DND-41 (cell line): ENCODE data around the gene HMX1.

ENCODE experiments used
- ATAC-seq: fragments of 200-7000 bp; cut with Tn5 transposase; 3 replicates; pipeline ENCODE4 v1.9.1; 2021; ENCODE audit warnings: low read depth; ENCODE audit not compliant: insufficient read depth
- DNase-seq: peaks from one replicate; pipeline ENCODE4 v3.0.0-alpha.2; 2020
- H2AFZ ChIP-seq: 2 replicates; pipeline ENCODE4 v1.6.0; 2012; ENCODE audit warnings: low read depth, low read length
- H3K27ac ChIP-seq: 2 replicates; pipeline ENCODE4 v1.5.1; 2012; ENCODE audit warnings: low read length, inconsistent platforms
- H3K27me3 ChIP-seq: fragments of 200-600 bp; sonication (generic); 2 replicates; pipeline ENCODE4 v1.6.0; 2012; ENCODE audit warnings: low read length, mild to moderate bottlenecking, inconsistent platforms; ENCODE audit not compliant: insufficient read depth, poor library complexity
- H3K36me3 ChIP-seq: 2 replicates; pipeline ENCODE4 v1.5.1; 2012; ENCODE audit warnings: low read length, inconsistent platforms; ENCODE audit not compliant: insufficient read depth
- H3K4me1 ChIP-seq: 2 replicates; pipeline ENCODE4 v1.5.1; 2012; ENCODE audit warnings: mild to moderate bottlenecking, low read length; ENCODE audit not compliant: insufficient read depth
- H3K4me2 ChIP-seq: 2 replicates; pipeline ENCODE4 v1.6.0; 2012; ENCODE audit warnings: mild to moderate bottlenecking, moderate library complexity, low read length, inconsistent platforms; ENCODE audit not compliant: insufficient read depth
- H3K4me3 ChIP-seq, 2 experiments: fragments of 200-600 bp in 1 of 2; shearing (Covaris generic) in 1 of 2; 2 replicates each; pipeline ENCODE4 v1.5.1; 2012 to 2016; ENCODE audit warnings: inconsistent platforms in 2 of 2, low read length in 2 of 2, mild to moderate bottlenecking in 2 of 2, low read depth in 1 of 2, moderate library complexity in 1 of 2
- H3K79me2 ChIP-seq: 2 replicates; pipeline ENCODE4 v1.6.0; 2012; ENCODE audit warnings: low read length, inconsistent platforms; ENCODE audit not compliant: insufficient read depth
- H3K9ac ChIP-seq: 2 replicates; pipeline ENCODE4 v1.6.0; 2012; ENCODE audit warnings: low read depth, mild to moderate bottlenecking, inconsistent platforms, low read length, moderate library complexity
- H3K9me3 ChIP-seq: 2 replicates; pipeline ENCODE4 v1.5.1; 2012; ENCODE audit warnings: low read length, moderate library complexity, mild to moderate bottlenecking, inconsistent platforms; ENCODE audit not compliant: insufficient read depth, severe bottlenecking
- H4K20me1 ChIP-seq: 2 replicates; pipeline ENCODE4 v1.6.0; 2012; ENCODE audit warnings: low read length; ENCODE audit not compliant: insufficient read depth
- EZH2 ChIP-seq: IDR thresholded peaks from 3 replicates; pipeline ENCODE4 v1.6.1; 2012; ENCODE audit warnings: borderline replicate concordance, low read depth, mild to moderate bottlenecking, moderate library complexity, low read length, inconsistent platforms; ENCODE audit not compliant: severe bottlenecking
- TF ChIP-seq, protein P1 (sequence below): IDR thresholded peaks from 2 replicates; pipeline ENCODE4 v1.5.1; 2012; ENCODE audit warnings: borderline replicate concordance, low read length, moderate library complexity, mild to moderate bottlenecking; ENCODE audit not compliant: poor library complexity, severe bottlenecking; ENCODE audit errors: extremely low read depth

The HMX1 gene

DNA sequence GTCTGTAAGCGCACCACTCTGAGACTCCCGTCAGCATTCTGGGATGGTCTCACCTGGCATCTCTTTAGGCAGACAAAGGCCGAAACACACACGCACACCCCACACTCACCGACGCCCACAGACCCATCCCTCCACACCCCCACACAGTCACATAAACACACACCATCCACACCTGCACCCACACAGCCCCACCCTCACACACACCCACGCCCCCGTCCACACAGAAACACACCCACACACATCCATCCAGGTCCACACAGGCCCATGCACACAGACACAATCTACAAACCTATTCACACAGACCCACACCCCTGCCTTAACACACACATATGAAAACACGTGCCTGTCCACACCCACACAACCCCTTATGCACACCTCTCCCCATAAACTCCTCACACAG lies 9.2 kb upstream of the HMX1 start:
- H2AFZ ChIP-seq, result no peak overlapping the region
- H3K4me3 ChIP-seq, result no peak overlapping the region
- H3K27ac ChIP-seq, result no peak overlapping the region
- no peaks in the 10 kb centered on the region for H3K36me3 ChIP-seq
- H3K27me3 ChIP-seq, result peaks cover 4% of the 10 kb centered on the region
- no peaks in the 10 kb centered on the region for H3K4me1 ChIP-seq
- H4K20me1 ChIP-seq, result no peaks in the 10 kb centered on the region
- no peaks in the 10 kb centered on the region for H3K79me2 ChIP-seq
- DNase-seq (no peak), ATAC-seq (no peak)
- TF ChIP-seq EZH2, result no peak
- TF ChIP-seq, protein P1, sequence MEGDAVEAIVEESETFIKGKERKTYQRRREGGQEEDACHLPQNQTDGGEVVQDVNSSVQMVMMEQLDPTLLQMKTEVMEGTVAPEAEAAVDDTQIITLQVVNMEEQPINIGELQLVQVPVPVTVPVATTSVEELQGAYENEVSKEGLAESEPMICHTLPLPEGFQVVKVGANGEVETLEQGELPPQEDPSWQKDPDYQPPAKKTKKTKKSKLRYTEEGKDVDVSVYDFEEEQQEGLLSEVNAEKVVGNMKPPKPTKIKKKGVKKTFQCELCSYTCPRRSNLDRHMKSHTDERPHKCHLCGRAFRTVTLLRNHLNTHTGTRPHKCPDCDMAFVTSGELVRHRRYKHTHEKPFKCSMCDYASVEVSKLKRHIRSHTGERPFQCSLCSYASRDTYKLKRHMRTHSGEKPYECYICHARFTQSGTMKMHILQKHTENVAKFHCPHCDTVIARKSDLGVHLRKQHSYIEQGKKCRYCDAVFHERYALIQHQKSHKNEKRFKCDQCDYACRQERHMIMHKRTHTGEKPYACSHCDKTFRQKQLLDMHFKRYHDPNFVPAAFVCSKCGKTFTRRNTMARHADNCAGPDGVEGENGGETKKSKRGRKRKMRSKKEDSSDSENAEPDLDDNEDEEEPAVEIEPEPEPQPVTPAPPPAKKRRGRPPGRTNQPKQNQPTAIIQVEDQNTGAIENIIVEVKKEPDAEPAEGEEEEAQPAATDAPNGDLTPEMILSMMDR, result no peak
- no peak overlapping the region for H3K9ac ChIP-seq
- H3K4me2 ChIP-seq, result no peak overlapping the region
- no peaks in the 10 kb centered on the region for H3K9me3 ChIP-seq

DNA sequence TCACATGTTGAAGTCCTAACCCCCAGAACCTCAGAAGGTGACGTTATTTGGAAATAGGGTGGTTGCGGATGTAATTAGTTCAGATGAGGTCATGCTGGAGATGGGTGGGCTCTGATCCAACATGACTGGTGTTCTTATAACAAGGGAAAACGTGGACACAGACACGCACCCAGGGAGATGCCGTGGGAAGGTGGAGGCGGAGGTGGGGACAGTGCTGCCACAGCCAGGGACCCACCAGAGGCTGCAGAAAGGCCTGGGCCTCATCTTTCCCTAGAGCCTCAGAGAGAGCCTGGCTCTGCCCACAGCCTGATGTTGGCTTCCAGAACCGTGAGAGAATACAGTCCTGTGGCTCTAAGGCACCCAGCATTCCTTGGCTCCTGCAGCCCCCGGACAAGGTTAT lies 7.9 kb upstream of the HMX1 start:
- no peak overlapping the region for H3K9ac ChIP-seq
- TF ChIP-seq, protein P1, result no peak
- no peak for TF ChIP-seq EZH2
- no peak for DNase-seq
- H3K27ac ChIP-seq, result no peak overlapping the region
- no peaks in the 10 kb centered on the region for H3K4me1 ChIP-seq
- H2AFZ ChIP-seq, result no peak overlapping the region
- H3K4me2 ChIP-seq, result no peak overlapping the region
- no peaks in the 10 kb centered on the region for H3K79me2 ChIP-seq
- ATAC-seq, result no peak
- H3K27me3 ChIP-seq, result peaks cover 4% of the 10 kb centered on the region
- H3K36me3 ChIP-seq, result no peaks in the 10 kb centered on the region
- H3K9me3 ChIP-seq, result no peaks in the 10 kb centered on the region
- H3K4me3 ChIP-seq, result no peak overlapping the region
- no peaks in the 10 kb centered on the region for H4K20me1 ChIP-seq

DNA sequence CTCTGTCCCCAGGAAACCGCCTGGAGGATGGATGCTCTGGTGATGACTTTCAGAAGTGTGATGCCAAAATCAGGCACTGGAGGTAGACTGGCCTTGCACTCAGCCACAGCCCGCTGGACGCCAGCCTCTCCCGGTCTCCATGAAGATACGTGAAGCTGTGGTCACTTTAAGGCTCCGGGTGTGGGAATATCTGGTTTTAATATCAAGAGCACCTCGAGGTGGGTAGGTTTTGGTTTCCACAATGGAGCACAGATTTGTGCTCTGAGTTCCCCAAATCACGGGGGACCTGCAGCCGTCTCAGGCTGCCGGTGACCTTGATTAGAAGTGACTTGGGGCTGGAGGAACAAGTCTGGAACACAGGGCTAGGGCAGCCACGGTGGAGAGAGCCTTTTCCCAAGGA lies 6.8 kb upstream of the HMX1 start:
- Histone ChIP-seq H3K27ac (no peak overlapping the region), H3K79me2 (no peaks in the 10 kb centered on the region), H3K4me2 (no peak overlapping the region), H4K20me1 (no peaks in the 10 kb centered on the region), H3K36me3 (no peaks in the 10 kb centered on the region), H2AFZ (no peak overlapping the region), H3K4me3 (no peak overlapping the region), H3K9me3 (no peaks in the 10 kb centered on the region), H3K9ac (no peak overlapping the region), H3K4me1 (no peaks in the 10 kb centered on the region), H3K27me3 (peaks cover 4% of the 10 kb centered on the region)
- no peak for TF ChIP-seq EZH2
- TF ChIP-seq, protein P1, result no peak
- no peak for ATAC-seq
- DNase-seq, result no peak

DNA sequence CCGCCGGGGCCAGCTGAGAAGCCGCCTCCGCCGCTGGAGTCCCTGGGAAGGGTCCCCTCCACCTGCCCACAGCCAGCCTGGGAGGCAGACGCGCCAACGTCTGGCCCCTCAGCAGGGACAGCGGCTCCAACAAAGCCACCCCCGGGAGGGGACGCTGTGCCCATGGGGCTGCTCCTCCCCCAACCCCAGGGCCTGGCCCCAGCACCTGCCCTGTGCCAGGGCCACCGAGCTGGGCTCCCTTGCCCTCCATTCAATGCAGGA lies 6.1 kb upstream of the HMX1 start:
- ATAC-seq (no peak), DNase-seq (no peak)
- TF ChIP-seq, protein P1, result no peak
- TF ChIP-seq EZH2, result no peak
- H3K36me3 ChIP-seq, result no peaks in the 10 kb centered on the region
- H4K20me1 ChIP-seq, result no peaks in the 10 kb centered on the region
- no peak overlapping the region for H3K4me2 ChIP-seq
- H3K9ac ChIP-seq, result no peak overlapping the region
- H3K79me2 ChIP-seq, result no peaks in the 10 kb centered on the region
- no peak overlapping the region for H2AFZ ChIP-seq
- H3K4me3 ChIP-seq, result no peak overlapping the region
- no peak overlapping the region for H3K27ac ChIP-seq
- peaks cover 4% of the 10 kb centered on the region for H3K27me3 ChIP-seq
- no peaks in the 10 kb centered on the region for H3K4me1 ChIP-seq
- H3K9me3 ChIP-seq, result no peaks in the 10 kb centered on the region
